Measurements from ENCODE around the gene CDH4. TPM values are rescaled to one million over a fixed set of nuclear protein-coding genes. Genes with fewer than 3 reads are reported as not detected.

The CDH4 gene
- total RNA-seq, 1 donor from 2014 or later: 3.2 TPM

DNA sequence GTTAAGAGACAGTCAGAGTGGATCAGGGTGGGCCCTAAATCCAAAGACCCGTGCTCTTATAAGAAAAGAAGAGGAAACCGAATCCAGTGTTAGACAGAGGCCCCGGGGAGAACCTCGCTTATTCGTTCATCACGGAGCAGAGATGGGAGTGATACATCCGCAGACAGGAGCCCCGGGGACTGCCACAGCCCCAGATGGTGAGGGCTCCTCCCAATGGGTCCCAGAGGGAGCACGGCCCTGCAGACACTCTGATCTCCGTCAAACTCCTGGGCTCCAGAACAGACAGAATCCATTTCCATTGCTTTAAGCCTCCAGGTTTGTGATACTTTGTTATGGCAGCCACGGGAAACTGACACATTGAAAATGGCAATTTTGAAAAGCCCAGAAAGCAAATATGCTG lies 47.0 kb downstream of the CDH4 start:
- Histone ChIP-seq H3K27ac (ENCODE audit: low read depth, low read length) (no peak overlapping the region), H3K4me3 (ENCODE audit: insufficient read depth, low read depth, low read length) (no peak overlapping the region), H4K20me1 (ENCODE audit: insufficient read depth, low read length) (peaks cover 24% of the 10 kb centered on the region), H3K4me2 (ENCODE audit: low read length) (no peak overlapping the region), H3K9ac (ENCODE audit: low read length) (no peak overlapping the region), H3K36me3 (ENCODE audit: insufficient read depth, low read length) (no peaks in the 10 kb centered on the region), H3K4me1 (ENCODE audit: insufficient read depth, low read length) (peaks cover 27% of the 10 kb centered on the region), H3K79me2 (ENCODE audit: insufficient read depth, low read length) (peaks cover 8% of the 10 kb centered on the region), H2AFZ (ENCODE audit: low read depth, low read length) (no peak overlapping the region), H3K27me3 (ENCODE audit: insufficient read depth, low read length) (no peaks in the 10 kb centered on the region), H3K9me3 (ENCODE audit: insufficient read depth, low read depth, low read length) (no peaks in the 10 kb centered on the region)
- peaks cover 6% of the 10 kb centered on the region for H3K36me3 Mint-ChIP-seq (ENCODE audit: low read depth, unreplicated experiment)
- FAIRE-seq: no peak
- peaks cover 4% of the 10 kb centered on the region for H3K9me3 Mint-ChIP-seq (ENCODE audit: unreplicated experiment)
- no peak for DNase-seq (ENCODE audit: low read depth)
- H3K27me3 Mint-ChIP-seq (ENCODE audit: low read depth, unreplicated experiment): peaks cover 10% of the 10 kb centered on the region
- H3K4me3 Mint-ChIP-seq (ENCODE audit: unreplicated experiment): no peak overlapping the region
- peaks cover 16% of the 10 kb centered on the region for H3K4me1 Mint-ChIP-seq (ENCODE audit: low read depth, unreplicated experiment)
- H3K27ac Mint-ChIP-seq (ENCODE audit: unreplicated experiment): no peak overlapping the region
- TF ChIP-seq EZH2 (IDR thresholded peaks at IDR 0.05; ENCODE audit: insufficient read depth, low read length) (no peak), CTCF (IDR thresholded peaks at IDR 0.05; ENCODE audit: insufficient read depth, low read depth, low read length) (no peak)

DNA sequence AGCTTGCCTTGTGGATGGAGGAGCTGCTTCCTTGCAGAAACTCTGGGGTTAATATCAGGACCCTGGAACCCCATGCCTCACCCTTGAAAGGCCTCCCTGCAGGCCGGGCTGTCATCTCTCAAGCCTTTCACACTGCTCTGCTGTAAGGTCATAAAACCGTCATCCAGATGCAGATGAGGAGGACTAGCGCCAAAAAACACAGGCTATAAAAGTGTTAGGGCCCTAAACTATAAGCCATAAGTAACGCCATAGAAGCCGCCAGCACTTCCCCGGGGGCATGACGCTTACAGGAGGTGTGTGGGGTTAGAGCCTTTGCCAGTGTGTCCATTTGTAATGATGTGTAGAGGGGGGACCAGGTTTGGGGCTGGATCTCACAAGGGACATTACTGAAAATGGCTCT lies 47.6 kb downstream of the CDH4 start:
- H3K79me2 ChIP-seq (ENCODE audit: insufficient read depth, low read length): peaks cover 13% of the 10 kb centered on the region
- TF ChIP-seq CTCF (IDR thresholded peaks at IDR 0.05; ENCODE audit: insufficient read depth, low read depth, low read length) (no peak), EZH2 (IDR thresholded peaks at IDR 0.05; ENCODE audit: insufficient read depth, low read length) (no peak)
- peaks cover 27% of the 10 kb centered on the region for H3K4me1 ChIP-seq (ENCODE audit: insufficient read depth, low read length)
- no peaks in the 10 kb centered on the region for H3K9me3 ChIP-seq (ENCODE audit: insufficient read depth, low read depth, low read length)
- no peak overlapping the region for H3K27ac ChIP-seq (ENCODE audit: low read depth, low read length)
- H2AFZ ChIP-seq (ENCODE audit: low read depth, low read length): no peak overlapping the region
- no peak overlapping the region for H3K4me3 Mint-ChIP-seq (ENCODE audit: unreplicated experiment)
- no peak for DNase-seq (ENCODE audit: low read depth)
- peaks cover 16% of the 10 kb centered on the region for H3K4me1 Mint-ChIP-seq (ENCODE audit: low read depth, unreplicated experiment)
- peaks cover 4% of the 10 kb centered on the region for H3K9me3 Mint-ChIP-seq (ENCODE audit: unreplicated experiment)
- no peak overlapping the region for H3K27ac Mint-ChIP-seq (ENCODE audit: unreplicated experiment)
- peaks cover 6% of the 10 kb centered on the region for H3K36me3 Mint-ChIP-seq (ENCODE audit: low read depth, unreplicated experiment)
- no peak for FAIRE-seq
- peaks cover 10% of the 10 kb centered on the region for H3K27me3 Mint-ChIP-seq (ENCODE audit: low read depth, unreplicated experiment)
- H3K4me2 ChIP-seq (ENCODE audit: low read length): no peak overlapping the region
- no peak overlapping the region for H3K9ac ChIP-seq (ENCODE audit: low read length)
- no peak overlapping the region for H3K4me3 ChIP-seq (ENCODE audit: insufficient read depth, low read depth, low read length)
- no peaks in the 10 kb centered on the region for H3K27me3 ChIP-seq (ENCODE audit: insufficient read depth, low read length)
- peaks cover 28% of the 10 kb centered on the region for H4K20me1 ChIP-seq (ENCODE audit: insufficient read depth, low read length)
- no peaks in the 10 kb centered on the region for H3K36me3 ChIP-seq (ENCODE audit: insufficient read depth, low read length)

GRCh38 chr20:61300293-61300692 lies 48.2 kb downstream of the CDH4 start:
- no peaks in the 10 kb centered on the region for H3K27me3 ChIP-seq (ENCODE audit: insufficient read depth, low read length)
- DNase-seq (ENCODE audit: low read depth) (no peak), FAIRE-seq (no peak)
- H3K4me3 Mint-ChIP-seq (ENCODE audit: unreplicated experiment): no peak overlapping the region
- no peaks in the 10 kb centered on the region for H3K9me3 ChIP-seq (ENCODE audit: insufficient read depth, low read depth, low read length)
- no peak for TF ChIP-seq EZH2 (IDR thresholded peaks at IDR 0.05; ENCODE audit: insufficient read depth, low read length)
- no peak for TF ChIP-seq CTCF (IDR thresholded peaks at IDR 0.05; ENCODE audit: insufficient read depth, low read depth, low read length)
- H2AFZ ChIP-seq (ENCODE audit: low read depth, low read length): no peak overlapping the region
- peaks cover 6% of the 10 kb centered on the region for H3K36me3 Mint-ChIP-seq (ENCODE audit: low read depth, unreplicated experiment)
- H3K27ac ChIP-seq (ENCODE audit: low read depth, low read length): no peak overlapping the region
- no peak overlapping the region for H3K27ac Mint-ChIP-seq (ENCODE audit: unreplicated experiment)
- no peak overlapping the region for H3K4me3 ChIP-seq (ENCODE audit: insufficient read depth, low read depth, low read length)
- peaks cover 10% of the 10 kb centered on the region for H3K79me2 ChIP-seq (ENCODE audit: insufficient read depth, low read length)
- no peaks in the 10 kb centered on the region for H3K36me3 ChIP-seq (ENCODE audit: insufficient read depth, low read length)
- peaks cover 14% of the 10 kb centered on the region for H3K4me1 Mint-ChIP-seq (ENCODE audit: low read depth, unreplicated experiment)
- peaks cover 35% of the 10 kb centered on the region for H4K20me1 ChIP-seq (ENCODE audit: insufficient read depth, low read length)
- peaks cover 7% of the 10 kb centered on the region for H3K27me3 Mint-ChIP-seq (ENCODE audit: low read depth, unreplicated experiment)
- H3K9ac ChIP-seq (ENCODE audit: low read length): no peak overlapping the region
- peaks cover 26% of the 10 kb centered on the region for H3K4me1 ChIP-seq (ENCODE audit: insufficient read depth, low read length)
- H3K9me3 Mint-ChIP-seq (ENCODE audit: unreplicated experiment): peaks cover 4% of the 10 kb centered on the region
- no peak overlapping the region for H3K4me2 ChIP-seq (ENCODE audit: low read length)

All from astrocyte (in vitro differentiated cells and primary cell).